ENCODE results near the gene RPS6KA4. TPM values are rescaled to one million over a fixed set of nuclear protein-coding genes. Genes with fewer than 3 reads are reported as not detected.

Gene RPS6KA4
- total RNA-seq, 1 donor: 35.8 TPM

DNA sequence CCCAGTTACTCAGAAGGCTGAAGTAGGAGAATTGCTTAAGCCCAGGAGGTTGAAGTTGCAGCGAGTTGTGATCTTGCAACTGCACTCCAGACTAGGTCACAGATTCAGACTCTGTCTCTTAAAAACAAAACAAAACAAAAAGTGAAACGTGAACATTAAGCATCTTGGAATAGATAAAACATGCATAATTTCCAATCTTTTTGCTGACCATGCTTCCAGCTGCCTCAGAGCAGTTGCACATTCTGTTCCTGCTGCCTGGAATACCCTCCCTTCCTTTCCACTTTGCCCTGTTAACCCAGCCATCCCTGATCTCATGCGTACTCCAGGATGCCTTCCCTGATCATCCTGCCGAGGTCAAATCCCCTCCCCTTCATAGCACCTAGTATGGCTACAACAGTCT lies 19.7 kb upstream of the RPS6KA4 start:
- TF ChIP-seq, protein P1, sequence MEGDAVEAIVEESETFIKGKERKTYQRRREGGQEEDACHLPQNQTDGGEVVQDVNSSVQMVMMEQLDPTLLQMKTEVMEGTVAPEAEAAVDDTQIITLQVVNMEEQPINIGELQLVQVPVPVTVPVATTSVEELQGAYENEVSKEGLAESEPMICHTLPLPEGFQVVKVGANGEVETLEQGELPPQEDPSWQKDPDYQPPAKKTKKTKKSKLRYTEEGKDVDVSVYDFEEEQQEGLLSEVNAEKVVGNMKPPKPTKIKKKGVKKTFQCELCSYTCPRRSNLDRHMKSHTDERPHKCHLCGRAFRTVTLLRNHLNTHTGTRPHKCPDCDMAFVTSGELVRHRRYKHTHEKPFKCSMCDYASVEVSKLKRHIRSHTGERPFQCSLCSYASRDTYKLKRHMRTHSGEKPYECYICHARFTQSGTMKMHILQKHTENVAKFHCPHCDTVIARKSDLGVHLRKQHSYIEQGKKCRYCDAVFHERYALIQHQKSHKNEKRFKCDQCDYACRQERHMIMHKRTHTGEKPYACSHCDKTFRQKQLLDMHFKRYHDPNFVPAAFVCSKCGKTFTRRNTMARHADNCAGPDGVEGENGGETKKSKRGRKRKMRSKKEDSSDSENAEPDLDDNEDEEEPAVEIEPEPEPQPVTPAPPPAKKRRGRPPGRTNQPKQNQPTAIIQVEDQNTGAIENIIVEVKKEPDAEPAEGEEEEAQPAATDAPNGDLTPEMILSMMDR (IDR thresholded peaks at IDR 0.05; ENCODE audit: insufficient read depth, low read depth, low read length): no peak
- H3K4me3 ChIP-seq (ENCODE audit: low read depth, low read length): no peak overlapping the region
- DNase-seq (ENCODE audit: low read depth): no peak

DNA sequence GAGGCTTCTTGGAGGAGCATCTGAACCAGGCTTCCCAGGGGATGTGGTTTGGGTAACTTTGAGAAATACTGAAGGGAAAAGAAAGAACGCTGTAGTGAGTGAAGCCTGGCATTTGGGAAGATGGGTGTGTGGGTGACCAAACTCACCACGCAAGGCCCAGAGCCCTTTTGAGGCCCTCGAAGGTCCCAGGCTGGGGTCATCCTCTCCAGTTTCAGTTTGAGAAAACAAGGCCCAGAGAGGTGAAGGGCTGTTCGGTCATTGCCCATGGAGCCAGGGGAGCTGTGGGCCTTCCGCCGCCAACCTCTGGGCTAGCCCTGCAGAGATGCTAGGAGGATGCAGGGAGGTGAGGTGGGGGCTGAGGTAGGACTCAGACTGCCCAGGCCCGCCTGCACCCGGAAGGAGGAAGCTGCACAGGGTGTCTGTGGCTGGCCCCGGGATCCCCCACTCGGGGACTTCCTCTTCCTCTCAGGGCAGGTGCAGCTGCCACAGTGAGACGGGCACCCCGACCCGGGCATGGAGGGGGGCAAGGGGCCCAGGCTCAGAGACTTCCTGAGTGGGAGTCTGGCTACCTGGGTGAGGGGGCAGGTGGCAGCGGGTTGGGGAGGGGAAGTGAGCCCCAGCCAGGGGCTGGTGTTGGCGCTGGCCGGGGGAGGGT lies 19.1 kb upstream of the RPS6KA4 start, which contains the start of gene CCDC88B:
TSS of gene CCDC88B (plus strand) at position 451 of the 655 bp plus-strand sequence. CDS start at position 514, 63 bp downstream.
- TF ChIP-seq, protein P1 (IDR thresholded peaks at IDR 0.05; ENCODE audit: insufficient read depth, low read depth, low read length): no peak
- H3K4me3 ChIP-seq (ENCODE audit: low read depth, low read length): no peak within 1 kb of the TSS
- no peak for DNase-seq (ENCODE audit: low read depth)

DNA sequence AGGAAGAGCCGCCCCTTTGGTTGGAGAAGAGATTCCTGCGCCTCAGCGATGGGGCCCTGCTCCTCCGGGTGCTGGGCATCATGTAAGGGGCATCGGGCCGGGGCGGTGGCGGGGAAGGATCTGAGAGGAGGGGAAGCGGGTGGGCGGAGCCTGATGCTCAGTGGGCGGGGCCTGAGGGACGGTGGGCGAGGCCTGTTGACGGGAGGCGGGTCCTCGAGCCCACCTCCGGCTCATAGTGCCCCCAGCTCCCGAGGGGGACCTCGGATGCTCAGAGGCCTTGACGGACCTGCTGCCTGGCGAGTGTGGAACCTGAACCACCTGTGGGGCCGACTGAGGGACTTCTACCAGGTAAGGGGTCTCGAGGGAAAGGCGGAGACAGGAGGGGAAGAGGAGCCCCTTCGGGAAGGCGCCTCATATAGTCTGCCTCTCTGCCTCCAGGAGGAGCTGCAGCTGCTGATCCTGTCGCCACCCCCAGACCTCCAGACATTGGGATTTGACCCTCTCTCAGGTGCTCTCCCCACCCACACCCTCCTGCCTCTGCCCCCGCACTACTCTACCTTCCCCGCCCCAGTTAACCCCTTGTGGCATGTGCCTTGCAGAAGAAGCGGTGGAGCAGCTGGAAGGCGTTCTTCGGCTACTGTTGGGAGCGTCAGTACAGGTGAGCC lies 18.2 kb upstream of the RPS6KA4 start:
- DNase-seq (ENCODE audit: low read depth): no peak

DNA sequence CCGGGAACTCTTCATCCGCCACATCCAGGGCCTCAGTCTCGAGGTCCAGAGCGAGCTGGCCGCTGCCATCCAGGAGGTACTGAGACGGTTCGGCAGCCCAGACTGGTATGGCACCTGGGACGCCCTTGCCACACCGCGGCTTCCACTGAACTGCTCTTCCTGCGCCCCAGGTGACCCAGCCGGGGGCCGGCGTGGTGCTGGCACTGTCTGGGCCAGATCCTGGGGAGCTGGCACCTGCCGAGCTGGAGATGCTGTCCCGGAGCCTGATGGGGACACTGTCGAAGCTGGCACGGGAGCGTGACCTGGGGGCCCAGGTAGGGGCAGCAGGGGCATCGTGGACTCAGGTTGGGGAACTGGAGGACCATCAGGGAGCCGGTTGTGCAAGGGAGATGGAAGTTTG lies 17.5 kb upstream of the RPS6KA4 start:
- H3K4me3 ChIP-seq (ENCODE audit: low read depth, low read length): no peak overlapping the region
- TF ChIP-seq, protein P1 (IDR thresholded peaks at IDR 0.05; ENCODE audit: insufficient read depth, low read depth, low read length): no peak
- no peak for DNase-seq (ENCODE audit: low read depth)

More for the DNA sequence above, 18.2 kb upstream of the RPS6KA4 start:
- TF ChIP-seq, protein P1 (IDR thresholded peaks at IDR 0.05; ENCODE audit: insufficient read depth, low read depth, low read length): no peak
- H3K4me3 ChIP-seq (ENCODE audit: low read depth, low read length): no peak overlapping the region

DNA sequence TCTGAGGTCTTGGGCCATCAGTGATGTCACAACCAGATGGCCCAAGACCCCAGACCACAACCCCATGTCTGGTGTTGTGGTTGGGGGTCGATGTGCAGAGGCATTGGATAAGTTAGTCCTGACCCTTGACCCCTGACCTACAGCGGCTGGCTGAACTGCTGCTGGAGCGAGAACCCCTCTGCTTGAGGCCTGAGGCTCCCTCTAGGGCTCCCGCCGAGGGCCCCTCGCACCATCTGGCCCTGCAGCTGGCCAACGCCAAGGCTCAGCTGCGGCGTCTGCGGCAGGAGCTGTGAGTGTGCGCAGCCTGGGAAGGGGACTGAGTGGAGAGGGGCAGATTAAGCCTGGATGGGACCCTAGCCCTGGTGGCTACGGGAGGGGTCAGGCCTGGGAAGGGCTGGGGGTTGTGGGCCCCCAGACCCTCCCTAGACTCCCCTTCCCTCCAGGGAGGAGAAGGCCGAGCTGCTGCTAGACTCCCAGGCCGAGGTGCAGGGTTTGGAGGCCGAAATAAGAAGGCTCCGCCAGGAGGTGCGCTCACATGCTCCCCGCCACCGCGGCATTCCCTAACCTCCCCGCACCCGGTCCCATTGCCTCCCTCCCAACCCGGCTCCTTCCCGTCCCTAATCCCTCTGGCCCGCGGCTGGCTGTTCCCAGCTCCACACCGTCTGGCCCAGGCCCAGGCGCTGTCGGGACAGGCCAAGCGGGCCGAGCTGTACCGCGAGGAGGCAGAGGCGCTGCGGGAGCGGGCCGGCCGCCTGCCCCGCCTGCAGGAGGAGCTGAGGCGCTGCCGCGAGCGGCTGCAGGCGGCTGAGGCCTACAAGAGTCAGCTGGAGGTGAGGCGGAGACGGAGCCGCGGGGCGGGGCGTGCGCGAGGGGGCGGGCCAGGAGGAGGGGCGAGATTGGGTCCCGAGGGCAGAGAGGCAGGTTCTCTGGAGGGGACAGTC lies 16.8 kb upstream of the RPS6KA4 start:
- DNase-seq (ENCODE audit: low read depth): peak; percentile 86
- TF ChIP-seq, protein P1 (IDR thresholded peaks at IDR 0.05; ENCODE audit: insufficient read depth, low read depth, low read length): peak; percentile 58
- H3K4me3 ChIP-seq (ENCODE audit: low read depth, low read length): peak overlapping the region; percentile 48

DNA sequence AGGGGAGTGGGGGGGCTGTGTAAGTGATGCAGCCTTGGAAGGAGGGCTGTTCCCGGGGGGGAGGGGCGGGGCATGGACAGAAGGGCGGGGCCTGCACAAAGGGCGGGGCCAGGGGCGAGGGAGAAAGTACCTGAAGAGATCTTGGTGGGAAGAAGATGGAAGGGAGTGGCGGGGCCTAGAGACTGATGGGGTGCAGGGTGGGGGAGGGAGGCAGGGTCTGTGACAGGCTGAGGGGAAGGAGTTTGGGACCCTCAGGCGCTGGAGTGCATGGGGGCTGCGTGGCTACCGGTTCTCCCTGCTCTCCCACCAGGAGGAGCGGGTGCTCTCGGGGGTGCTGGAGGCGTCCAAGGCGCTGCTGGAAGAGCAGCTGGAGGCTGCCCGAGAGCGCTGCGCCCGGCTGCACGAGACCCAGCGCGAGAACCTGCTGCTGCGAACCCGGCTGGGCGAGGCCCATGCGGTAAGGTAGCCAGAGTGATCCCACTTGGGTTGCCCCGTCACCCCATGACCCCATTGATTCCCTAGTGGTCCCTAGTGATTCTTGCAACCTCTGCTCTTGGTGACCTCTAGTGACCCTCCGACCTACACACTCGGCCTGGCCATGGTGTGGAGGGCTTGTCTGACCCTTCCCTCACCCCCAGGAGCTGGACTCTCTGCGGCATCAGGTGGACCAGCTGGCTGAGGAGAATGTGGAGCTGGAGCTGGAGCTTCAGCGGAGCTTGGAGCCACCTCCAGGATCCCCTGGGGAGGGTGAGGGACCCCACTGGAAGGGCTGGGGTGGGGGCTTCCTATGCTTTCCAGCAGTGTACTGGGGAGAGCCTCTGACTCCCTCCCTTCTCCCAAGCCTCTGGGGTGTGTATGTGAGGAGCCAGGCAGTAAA lies 15.9 kb upstream of the RPS6KA4 start:
- TF ChIP-seq, protein P1 (IDR thresholded peaks at IDR 0.05; ENCODE audit: insufficient read depth, low read depth, low read length): no peak
- no peak for DNase-seq (ENCODE audit: low read depth)
- peak overlapping the region; percentile 48 for H3K4me3 ChIP-seq (ENCODE audit: low read depth, low read length)
